Measurements from ENCODE around the gene LNP1. TPM values are rescaled to one million over a fixed set of nuclear protein-coding genes. Genes with fewer than 3 reads are reported as not detected.
A peak's percentile ranks its signal among the peaks of the same experiment; 100 is the strongest.

The LNP1 gene
- total RNA-seq, 1 donor from 2014 or later: 1.3 TPM

- intact Hi-C loops (cut with DNase I): loop anchor here (2.0 to 5.0 kb wide), 3 partner anchors 308 to 1276 kb away; partner anchors contain the start of genes PCNP, TFG and ZBTB11
- Histone ChIP-seq H3K4me1 (peaks cover 10 to 30% of the 10 kb centered on the region in 2 donors), H3K9me3 (no peaks in the 10 kb centered on the region), H3K4me3 (peak overlapping the region; percentile 89 to 92), H3K27me3 (no peaks in the 10 kb centered on the region), H3K36me3 (no peaks in the 10 kb centered on the region), H3K27ac (peak overlapping the region; percentile 90 to 91)
- no peak for TF ChIP-seq CTCF (IDR thresholded peaks at IDR 0.05)
- no peak for DNase-seq (ENCODE audit: low spot score in 2 of 2)
Observed at GRCh38 chr3:100400419-100400779, 940 bp upstream of the LNP1 start.

- DNase-seq (ENCODE audit: low spot score in 2 of 2): peak; percentile 10 to 72
- H3K4me3 ChIP-seq: peak overlapping the region; percentile 89 to 92
- H3K27me3 ChIP-seq: no peaks in the 10 kb centered on the region
- H3K4me1 ChIP-seq: peaks cover 10 to 30% of the 10 kb centered on the region in 2 donors
- H3K9me3 ChIP-seq: peaks cover 0 to 2% of the 10 kb centered on the region in 2 donors
- no peak for TF ChIP-seq CTCF (IDR thresholded peaks at IDR 0.05)
- intact Hi-C loops (cut with DNase I): loop anchor here (1.0 to 5.0 kb wide), 5 partner anchors 91 to 1275 kb away; partner anchors contain the start of genes PCNP, TFG, TMEM45A and ZBTB11
- H3K36me3 ChIP-seq: no peaks in the 10 kb centered on the region
- peak overlapping the region; percentile 90 to 91 for H3K27ac ChIP-seq
Observed at GRCh38 chr3:100401674-100402041, 319 bp downstream of the LNP1 start.

- Histone ChIP-seq H3K27me3 (no peaks in the 10 kb centered on the region), H3K9me3 (peaks cover 0 to 8% of the 10 kb centered on the region in 2 donors), H3K36me3 (peaks cover 0 to 4% of the 10 kb centered on the region in 2 donors), H3K27ac (peak overlapping the region in 1 of 2 donors; percentile 91), H3K4me3 (peak overlapping the region; percentile 89 to 92), H3K4me1 (peaks cover 10 to 26% of the 10 kb centered on the region in 2 donors)
- intact Hi-C loops (cut with DNase I): loop anchor here (5.0 kb wide), 1 partner anchor 1170 kb away; the partner anchor contains the start of gene PCNP
- DNase-seq (ENCODE audit: low spot score in 2 of 2): no peak
- TF ChIP-seq CTCF (IDR thresholded peaks at IDR 0.05): no peak
Observed at GRCh38 chr3:100402256-100402655, 917 bp downstream of the LNP1 start.

- peaks cover 0 to 9% of the 10 kb centered on the region in 2 donors for H3K9me3 ChIP-seq
- no peak overlapping the region for H3K27ac ChIP-seq
- DNase-seq (ENCODE audit: low spot score in 2 of 2): no peak
- no peak for TF ChIP-seq CTCF (IDR thresholded peaks at IDR 0.05)
- intact Hi-C loops (cut with DNase I): loop anchor here (5.0 kb wide), 1 partner anchor 1169 kb away; the partner anchor contains the start of gene PCNP
- peaks cover 10 to 26% of the 10 kb centered on the region in 2 donors for H3K4me1 ChIP-seq
- peak overlapping the region; percentile 89 to 92 for H3K4me3 ChIP-seq
- no peaks in the 10 kb centered on the region for H3K27me3 ChIP-seq
- H3K36me3 ChIP-seq: peaks cover 0 to 5% of the 10 kb centered on the region in 2 donors
Observed at GRCh38 chr3:100402891-100403290, 1.6 kb downstream of the LNP1 start.

- Histone ChIP-seq H3K27ac (no peak overlapping the region), H3K36me3 (peaks cover 0 to 5% of the 10 kb centered on the region in 2 donors), H3K27me3 (no peaks in the 10 kb centered on the region), H3K9me3 (peaks cover 0 to 9% of the 10 kb centered on the region in 2 donors), H3K4me1 (peaks cover 10 to 24% of the 10 kb centered on the region in 2 donors), H3K4me3 (peak overlapping the region; percentile 4 to 89)
- no peak for TF ChIP-seq CTCF (IDR thresholded peaks at IDR 0.05)
- no peak for DNase-seq (ENCODE audit: low spot score in 2 of 2)
- intact Hi-C loops (cut with DNase I): loop anchor here (5.0 kb wide), 1 partner anchor 1169 kb away; the partner anchor contains the start of gene PCNP
Observed at GRCh38 chr3:100403362-100404249, 2.3 kb downstream of the LNP1 start.
